Type B pancreatic cell (in vitro differentiated cells): Measurements from ENCODE around the gene GNA14. TPM values are rescaled to one million over a fixed set of nuclear protein-coding genes. Genes with fewer than 3 reads are reported as not detected.

ENCODE experiments used
- DNase-seq: peaks from one replicate; pipeline ENCODE4 v3.0.0; 2021; ENCODE audit warnings: mixed read lengths; ENCODE audit not compliant: unreplicated experiment; ENCODE audit errors: extremely low spot score
- H3K27ac Mint-ChIP-seq: 2 replicates; pipeline ENCODE4 v1.8.0; 2021; ENCODE audit warnings: mild to moderate bottlenecking, mixed read lengths
- H3K27me3 Mint-ChIP-seq: 2 replicates; pipeline ENCODE4 v1.8.0; 2021; ENCODE audit warnings: mixed read lengths
- H3K36me3 Mint-ChIP-seq: 2 replicates; pipeline ENCODE4 v1.8.0; 2021; ENCODE audit warnings: mixed read lengths
- H3K4me1 Mint-ChIP-seq: one replicate; pipeline ENCODE4 v1.8.0; 2021; ENCODE audit warnings: mixed read lengths; ENCODE audit not compliant: unreplicated experiment
- H3K4me3 Mint-ChIP-seq: 2 replicates; pipeline ENCODE4 v1.8.0; 2021; ENCODE audit warnings: mild to moderate bottlenecking, mixed read lengths
- H3K9me3 Mint-ChIP-seq: 2 replicates; pipeline ENCODE4 v1.8.0; 2021; ENCODE audit warnings: mixed read lengths
- CTCF ChIP-seq: fragments of 200-600 bp; sonication (generic); conservative IDR thresholded peaks from 2 replicates; pipeline ENCODE4 v1.5.0; 2021; ENCODE audit warnings: antibody characterized with exemption, mild to moderate bottlenecking
- total RNA-seq: library from RNA; stranded (reverse); gene quantifications from 2 replicates; pipeline ENCODE4 v1.2.1, GENCODE V29; 2021; ENCODE audit warnings: low replicate concordance

GNA14 gene
- total RNA-seq, 1 donor from 2014 or later, result not detected

GRCh38 chr9:77541055-77541454 lies 107.1 kb downstream of the GNA14 start:
- H3K4me1 Mint-ChIP-seq, result no peaks in the 10 kb centered on the region
- TF ChIP-seq CTCF, result no peak
- H3K9me3 Mint-ChIP-seq, result peaks cover 13% of the 10 kb centered on the region
- H3K36me3 Mint-ChIP-seq, result peaks cover 3% of the 10 kb centered on the region
- no peak for DNase-seq
- H3K4me3 Mint-ChIP-seq, result no peak overlapping the region
- H3K27ac Mint-ChIP-seq, result no peak overlapping the region
- H3K27me3 Mint-ChIP-seq, result no peaks in the 10 kb centered on the region

- Mint-ChIP-seq H3K9me3 (peaks cover 11% of the 10 kb centered on the region), H3K36me3 (no peaks in the 10 kb centered on the region), H3K27me3 (peaks cover 3% of the 10 kb centered on the region), H3K4me1 (peaks cover 9% of the 10 kb centered on the region), H3K4me3 (no peak overlapping the region), H3K27ac (no peak overlapping the region)
- DNase-seq, result no peak
- TF ChIP-seq CTCF, result peak; percentile 25
These were observed 113.6 kb downstream of the GNA14 start for GRCh38 chr9:77534376-77535057.

GRCh38 chr9:77533671-77534070 lies 114.5 kb downstream of the GNA14 start:
- peaks cover 3% of the 10 kb centered on the region for H3K27me3 Mint-ChIP-seq
- H3K27ac Mint-ChIP-seq, result no peak overlapping the region
- peaks cover 9% of the 10 kb centered on the region for H3K4me1 Mint-ChIP-seq
- no peaks in the 10 kb centered on the region for H3K36me3 Mint-ChIP-seq
- no peak overlapping the region for H3K4me3 Mint-ChIP-seq
- peaks cover 11% of the 10 kb centered on the region for H3K9me3 Mint-ChIP-seq
- TF ChIP-seq CTCF, result no peak
- DNase-seq, result no peak

- peaks cover 9% of the 10 kb centered on the region for H3K4me1 Mint-ChIP-seq
- H3K27me3 Mint-ChIP-seq, result peaks cover 3% of the 10 kb centered on the region
- TF ChIP-seq CTCF, result no peak
- H3K27ac Mint-ChIP-seq, result no peak overlapping the region
- H3K36me3 Mint-ChIP-seq, result no peaks in the 10 kb centered on the region
- peaks cover 11% of the 10 kb centered on the region for H3K9me3 Mint-ChIP-seq
- H3K4me3 Mint-ChIP-seq, result no peak overlapping the region
- no peak for DNase-seq
These were observed 115.5 kb downstream of the GNA14 start for GRCh38 chr9:77532607-77533006.

GRCh38 chr9:77531400-77531799 lies 116.7 kb downstream of the GNA14 start:
- TF ChIP-seq CTCF, result no peak
- Mint-ChIP-seq H3K4me1 (peaks cover 9% of the 10 kb centered on the region), H3K4me3 (no peak overlapping the region), H3K9me3 (peaks cover 11% of the 10 kb centered on the region), H3K27ac (no peak overlapping the region), H3K36me3 (no peaks in the 10 kb centered on the region), H3K27me3 (peaks cover 3% of the 10 kb centered on the region)
- no peak for DNase-seq
